HepG2 (cell line): Measurements from ENCODE around the gene DHRS12. TPM values are rescaled to one million over a fixed set of nuclear protein-coding genes. Genes with fewer than 3 reads are reported as not detected.

Source experiments
- ATAC-seq: fragments of 200-7000 bp; cut with Tn5 transposase; 3 replicates; pipeline ENCODE4 v1.9.1; 2020; ENCODE audit warnings: mild to moderate bottlenecking, moderate library complexity
- BruUV-seq: library from RNA; stranded (reverse); fragments of 400-500 nt; replicated peaks from 2 replicates; lab custom pipeline; 2021; lab: Mats Ljungman, UMichigan
- CTCF ChIA-PET: fragments of 300-600 bp; formaldehyde crosslinking; extraction: SDS; loops from one replicate; lab custom pipeline; 2021; ENCODE audit warnings: low total read pairs, inconsistent platforms, low intra/inter-chr PET ratio; lab: Yijun Ruan, JAX
- POLR2A ChIA-PET: fragments of 350-600 bp; sonication (Branson Sonifier 250); formaldehyde crosslinking; loops from one replicate; lab custom pipeline; 2020; ENCODE audit warnings: antibody characterized with exemption, inconsistent platforms; lab: Yijun Ruan, JAX
- DNase-seq: peaks from one replicate; pipeline ENCODE4 v3.0.0-alpha.2; 2015; ENCODE audit warnings: low spot score
- FAIRE-seq: peaks from 3 replicates; lab custom pipeline; 2011; peaks lifted over from hg19 to GRCh38; lab: Jason Lieb, UNC
- H2AFZ ChIP-seq: one replicate; pipeline ENCODE4 v1.6.1; 2011; ENCODE audit warnings: low read length, inconsistent platforms
- H3K27ac ChIP-seq: fragments of 300-600 bp; 3 replicates; pipeline ENCODE4 v1.8.0; 2011; ENCODE audit warnings: mixed run types, mild to moderate bottlenecking, mixed read lengths, low read length, inconsistent platforms; ENCODE audit not compliant: insufficient read depth; ENCODE audit errors: extremely low read length
- H3K27me3 ChIP-seq, 2 experiments: fragments of 200-600 bp in 1 of 2; 2 replicates in 1 of 2; 3 replicates in 1 of 2; pipeline versions ENCODE4 v1.6.0 to v1.8.0; 2011; ENCODE audit warnings: low read length in 2 of 2, mild to moderate bottlenecking in 2 of 2, moderate library complexity in 2 of 2, inconsistent platforms in 1 of 2; ENCODE audit not compliant: insufficient read depth in 2 of 2, control insufficient read depth in 1 of 2
- H3K36me3 ChIP-seq, 2 experiments: fragments of 200-600 bp in 1 of 2; replicated peaks in 1 of 2; 2 replicates in 1 of 2; 3 replicates in 1 of 2; pipeline versions ENCODE4 v1.5.1 to v1.8.0; 2011; ENCODE audit warnings: low read length in 2 of 2, inconsistent platforms in 1 of 2; ENCODE audit not compliant: insufficient read depth in 2 of 2, control insufficient read depth in 1 of 2
- H3K4me1 ChIP-seq: 2 replicates; pipeline ENCODE4 v1.5.1; 2012; ENCODE audit warnings: low read length, inconsistent platforms; ENCODE audit not compliant: insufficient read depth
- H3K4me2 ChIP-seq: 2 replicates; pipeline ENCODE4 v1.6.0; 2011; ENCODE audit warnings: low read depth, low read length, inconsistent platforms
- H3K4me3 ChIP-seq, 3 experiments: fragments of 200-600 bp in 1 of 3; sonication (generic), shearing (Covaris generic) in 1 of 3; replicated peaks in 1 of 3; 2 replicates each; pipeline ENCODE4 v1.5.1; 2011 to 2016; ENCODE audit warnings: low read length in 3 of 3, inconsistent platforms in 2 of 3, low read depth in 2 of 3, mild to moderate bottlenecking in 2 of 3, control low read depth in 1 of 3, mixed read lengths in 1 of 3; ENCODE audit not compliant: insufficient read depth in 1 of 3
- H3K79me2 ChIP-seq: one replicate; pipeline ENCODE4 v1.6.1; 2011; ENCODE audit warnings: low read length, inconsistent platforms; ENCODE audit not compliant: insufficient read depth
- H3K9ac ChIP-seq: 2 replicates; pipeline ENCODE4 v1.6.0; 2011; ENCODE audit warnings: mild to moderate bottlenecking, low read depth, low read length, inconsistent platforms; ENCODE audit not compliant: insufficient read depth
- H3K9me3 ChIP-seq: 2 replicates; pipeline ENCODE4 v1.5.1; 2012; ENCODE audit warnings: mild to moderate bottlenecking, low read length
- H4K20me1 ChIP-seq: 2 replicates; pipeline ENCODE4 v1.6.0; 2011; ENCODE audit warnings: inconsistent platforms, mild to moderate bottlenecking, low read length, moderate library complexity; ENCODE audit not compliant: insufficient read depth
- GMEB1 ChIP-seq: sonication (generic); formaldehyde crosslinking; IDR thresholded peaks from 2 replicates; pipeline ENCODE4 v1.5.1; 2020; ENCODE audit warnings: missing genetic modification reagents, mild to moderate bottlenecking, borderline replicate concordance
- JDP2 ChIP-seq: sonication (generic); formaldehyde crosslinking; IDR thresholded peaks from 2 replicates; pipeline ENCODE4 v1.8.1; 2022; ENCODE audit warnings: missing genetic modification reagents, borderline replicate concordance
- KLF16 ChIP-seq, 2 experiments: sonication (generic) in 1 of 2; formaldehyde crosslinking in 1 of 2; IDR thresholded peaks; 2 replicates each; pipeline versions ENCODE4 v1.6.1 to v1.8.0; 2016 to 2023; ENCODE audit warnings: missing genetic modification reagents in 2 of 2, missing compliant biosample characterization in 1 of 2
- MIXL1 ChIP-seq: IDR thresholded peaks from 2 replicates; pipeline ENCODE4 v1.6.1; 2016
- RFXANK ChIP-seq: IDR thresholded peaks from 2 replicates; pipeline ENCODE4 v1.6.1; 2016
- TBX2 ChIP-seq: sonication (generic); formaldehyde crosslinking; IDR thresholded peaks from 2 replicates; pipeline ENCODE4 v1.5.0; 2020; ENCODE audit warnings: missing genetic modification reagents, mild to moderate bottlenecking, borderline replicate concordance
- TFAP4 ChIP-seq: sonication (generic); IDR thresholded peaks from 2 replicates; pipeline ENCODE4 v1.6.1; 2016; ENCODE audit warnings: low read depth, borderline replicate concordance
- ZBTB20 ChIP-seq: sonication (generic); formaldehyde crosslinking; IDR thresholded peaks from 2 replicates; pipeline ENCODE4 v1.8.1; 2023; ENCODE audit warnings: missing genetic modification reagents, low read depth, mild to moderate bottlenecking, borderline replicate concordance
- ZNF207 ChIP-seq: fragments of 450-650 bp; IDR thresholded peaks from 2 replicates; pipeline ENCODE4 v1.6.1; 2016; ENCODE audit warnings: antibody characterized with exemption, borderline replicate concordance
- ZNF282 ChIP-seq: fragments of 450-650 bp; IDR thresholded peaks from 2 replicates; pipeline ENCODE4 v1.6.1; 2018; ENCODE audit not compliant: partially characterized antibody
- ZNF570 ChIP-seq: sonication (generic); formaldehyde crosslinking; IDR thresholded peaks from 2 replicates; pipeline ENCODE4 v1.4.0; 2020; ENCODE audit warnings: mild to moderate bottlenecking, missing genetic modification reagents, borderline replicate concordance
- ZNF572 ChIP-seq: sonication (generic); formaldehyde crosslinking; IDR thresholded peaks from 2 replicates; pipeline ENCODE4 v1.5.1; 2020; ENCODE audit warnings: mild to moderate bottlenecking, missing genetic modification reagents
- ZNF576 ChIP-seq: sonication (generic); formaldehyde crosslinking; IDR thresholded peaks from 2 replicates; pipeline ENCODE4 v1.4.0; 2020; ENCODE audit warnings: mild to moderate bottlenecking, missing genetic modification reagents
- ZNF768 ChIP-seq: sonication (generic); formaldehyde crosslinking; IDR thresholded peaks from 2 replicates; pipeline ENCODE4 v1.4.0; 2020; ENCODE audit warnings: missing genetic modification reagents
- ZNF781 ChIP-seq: sonication (generic); formaldehyde crosslinking; IDR thresholded peaks from 2 replicates; pipeline ENCODE4 v1.5.1; 2020; ENCODE audit warnings: borderline replicate concordance, mild to moderate bottlenecking, missing genetic modification reagents; ENCODE audit errors: not compliant biosample characterization
- WGBS: methylation state at CpG from one replicate; pipeline ENCODE4 v1.1.6; 2017; ENCODE audit warnings: low lambda C conversion rate; 5-methylcytosine and 5-hydroxymethylcytosine counted together
- in situ Hi-C: cut with HindIII; loops from 2 replicates; pipeline ENCODE4 v1.10.0; 2017; ENCODE audit warnings: low pct_unique_long_range_greater_than_20kb; ENCODE audit not compliant: extremely low pct_ligation_motif_present
- intact Hi-C: fragments of 100-400 bp; cut with micrococcal nuclease; formaldehyde crosslinking; loops from one replicate; pipeline ENCODE4 v1.10.0; 2022; ENCODE audit not compliant: unreplicated experiment
- polyA plus RNA-seq, 8 experiments: library from polyadenylated mRNA; depleted of rRNA in 3 of 8; stranded (reverse) in 7 of 8; unstranded in 1 of 8; fragments of >200 nt; fragmentation: Illumina TruSeq in 4 of 8; extraction: Trizol in 4 of 8; gene quantifications; 2 replicates each; pipeline versions ENCODE4 v1.2.1 to v1.2.3, GENCODE V29; 2011 to 2016; ENCODE audit warnings: low read depth in 4 of 8, missing spikeins in 1 of 8, mixed read lengths in 1 of 8; ENCODE audit not compliant: insufficient read depth in 1 of 8
- total RNA-seq, 5 experiments: library from RNA; depleted of rRNA; stranded (reverse); fragments of >200 nt; fragmentation: Illumina TruSeq; extraction: Trizol; gene quantifications; 2 replicates each; pipeline ENCODE4 v1.2.3, GENCODE V29; 2016; ENCODE audit warnings: low read depth in 1 of 5
- TF ChIP-seq, protein P1 (sequence below): sonication (generic); formaldehyde crosslinking; IDR thresholded peaks from 2 replicates; pipeline ENCODE4 v1.5.0; 2020; ENCODE audit warnings: mild to moderate bottlenecking, missing genetic modification reagents, moderate library complexity

The DHRS12 gene
- total and polyA plus RNA-seq, 2 of the 13 experiments (the other 11 are each of a cell fraction or from before 2014, with no cell fraction given): 7.2 to 8.4 TPM

DNA sequence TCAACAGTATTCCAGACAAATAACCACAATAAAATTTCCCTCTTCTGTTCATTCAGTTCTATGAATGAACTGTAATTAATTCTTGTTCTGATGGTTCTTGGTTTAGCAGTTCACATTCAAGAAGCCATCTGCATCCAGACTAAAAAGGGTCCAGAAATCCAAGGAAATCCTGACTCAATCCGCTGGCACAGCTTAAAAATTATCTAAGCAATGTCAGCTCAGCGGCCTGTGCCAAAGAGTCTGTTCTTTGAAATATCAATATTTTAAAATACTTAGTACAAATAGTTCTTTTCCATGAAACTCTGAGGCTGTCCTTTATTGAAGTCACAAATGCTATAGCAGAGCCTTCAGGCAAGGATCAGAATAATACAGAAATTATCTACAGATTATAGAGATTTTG is 57.2 kb downstream of the DHRS12 start:
- intact Hi-C loops: no loop called here
- in situ Hi-C loops: no loop called here
- Histone ChIP-seq H2AFZ (no peak overlapping the region), H4K20me1 (no peaks in the 10 kb centered on the region), H3K27me3 (no peaks in the 10 kb centered on the region), H3K4me3 (no peak overlapping the region), H3K9me3 (peaks cover 15% of the 10 kb centered on the region), H3K36me3 (peaks cover 3 to 50% of the 10 kb centered on the region in 2 experiments), H3K79me2 (no peaks in the 10 kb centered on the region), H3K9ac (no peak overlapping the region; the same call in 1 of the 2 replicates), H3K27ac (peak overlapping the region; percentile 77), H3K4me2 (no peak overlapping the region), H3K4me1 (peaks cover 40% of the 10 kb centered on the region)
- no TSS peak for BruUV-seq
- no peak for DNase-seq
- 93% methylated on average over 2 of the region's 2 CpGs for WGBS
- ATAC-seq: no peak
- POLR2A ChIA-PET: interaction anchor here (1.0 to 1.4 kb wide), 2 partner anchors 18 to 294 kb away, joined by 3 to 4 read pairs; partner anchors contain the start of gene INTS6
- FAIRE-seq: no peak
- TF ChIP-seq ZNF576 (CRISPR knock-in tag) (no peak), RFXANK (no peak), ZNF282 (no peak), TBX2 (CRISPR knock-in tag) (no peak), ZBTB20 (no peak), ZNF207 (no peak), ZNF768 (CRISPR knock-in tag) (no peak), GMEB1 (CRISPR knock-in tag) (no peak), JDP2 (CRISPR knock-in tag) (no peak), TFAP4 (no peak), ZNF570 (CRISPR knock-in tag) (no peak), KLF16 (CRISPR knock-in tag; IDR thresholded peaks at IDR 0.05) (no peak), MIXL1 (CRISPR knock-in tag) (no peak), ZNF572 (CRISPR knock-in tag) (no peak), ZNF781 (no peak)
- TF ChIP-seq, protein P1, sequence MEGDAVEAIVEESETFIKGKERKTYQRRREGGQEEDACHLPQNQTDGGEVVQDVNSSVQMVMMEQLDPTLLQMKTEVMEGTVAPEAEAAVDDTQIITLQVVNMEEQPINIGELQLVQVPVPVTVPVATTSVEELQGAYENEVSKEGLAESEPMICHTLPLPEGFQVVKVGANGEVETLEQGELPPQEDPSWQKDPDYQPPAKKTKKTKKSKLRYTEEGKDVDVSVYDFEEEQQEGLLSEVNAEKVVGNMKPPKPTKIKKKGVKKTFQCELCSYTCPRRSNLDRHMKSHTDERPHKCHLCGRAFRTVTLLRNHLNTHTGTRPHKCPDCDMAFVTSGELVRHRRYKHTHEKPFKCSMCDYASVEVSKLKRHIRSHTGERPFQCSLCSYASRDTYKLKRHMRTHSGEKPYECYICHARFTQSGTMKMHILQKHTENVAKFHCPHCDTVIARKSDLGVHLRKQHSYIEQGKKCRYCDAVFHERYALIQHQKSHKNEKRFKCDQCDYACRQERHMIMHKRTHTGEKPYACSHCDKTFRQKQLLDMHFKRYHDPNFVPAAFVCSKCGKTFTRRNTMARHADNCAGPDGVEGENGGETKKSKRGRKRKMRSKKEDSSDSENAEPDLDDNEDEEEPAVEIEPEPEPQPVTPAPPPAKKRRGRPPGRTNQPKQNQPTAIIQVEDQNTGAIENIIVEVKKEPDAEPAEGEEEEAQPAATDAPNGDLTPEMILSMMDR (CRISPR knock-in tag): no peak
- CTCF ChIA-PET: no interaction called here
